ENCODE data around the gene FNDC1. TPM values are rescaled to one million over a fixed set of nuclear protein-coding genes. Genes with fewer than 3 reads are reported as not detected.

FNDC1 gene
- total and polyA plus RNA-seq, 2 donors (not counting 1 experiment from before 2014, with no cell fraction given) = not detected

GRCh38 chr6:159174263-159174969, 5.2 kb downstream of the FNDC1 start:
- Histone ChIP-seq H3K27me3 (replicated peaks in 1 of 4; ENCODE audit: control extremely low read depth in 1 of 4, control insufficient read depth in 3 of 4, insufficient read depth in 4 of 4, low read length in 3 of 4) (peaks cover 0 to 48% (median 37%) of the 10 kb centered on the region in 4 experiments), H4K20me1 (ENCODE audit: control insufficient read depth, insufficient read depth, low read length, poor library complexity, severe bottlenecking) (no peaks in the 10 kb centered on the region), H2AFZ (ENCODE audit: insufficient read depth, low read depth, low read length, poor library complexity, severe bottlenecking) (peak overlapping the region; percentile 76), H3K36me3 (replicated peaks in 1 of 2; ENCODE audit: control extremely low read depth in 1 of 2, control insufficient read depth in 1 of 2, extremely low read depth in 1 of 2, insufficient read depth in 2 of 2, low read length in 1 of 2) (no peaks in the 10 kb centered on the region), H3K4me1 (ENCODE audit: control insufficient read depth in 2 of 2, insufficient read depth in 2 of 2, low read length in 2 of 2) (peaks cover 14 to 15% of the 10 kb centered on the region in 2 donors), H3K27ac (ENCODE audit: low read length in 2 of 2) (no peak overlapping the region), H3K4me3 (ENCODE audit: control extremely low read depth in 1 of 5, extremely low read depth in 1 of 5, insufficient read depth in 1 of 5, low read depth in 2 of 5, low read length in 4 of 5) (peak overlapping the region in 3 of 5 experiments; percentile 16 to 49 (median 34)), H3K79me2 (ENCODE audit: control insufficient read depth, insufficient read depth, low read length) (no peaks in the 10 kb centered on the region), H3K9me3 (ENCODE audit: control extremely low read depth in 1 of 3, control insufficient read depth in 2 of 3, insufficient read depth in 1 of 3, low read length in 2 of 3) (peaks cover 0 to 1% (median 0%) of the 10 kb centered on the region in 3 donors), H3K4me2 (replicated peaks; ENCODE audit: low read depth, low read length, poor library complexity, severe bottlenecking) (peak overlapping the region; percentile 68), H3K9ac (ENCODE audit: low read length) (peak overlapping the region; percentile 42)
- Mint-ChIP-seq H3K4me1 (peaks cover 17% of the 10 kb centered on the region), H3K27ac (no peak overlapping the region), H3K9me3 (ENCODE audit: insufficient read depth) (no peaks in the 10 kb centered on the region), H3K4me3 (peak overlapping the region; percentile 11), H3K27me3 (peaks cover 69% of the 10 kb centered on the region)
- 4% methylated on average over 10 of the region's 19 CpGs for WGBS (ENCODE audit: insufficient coverage)
- ATAC-seq (ENCODE audit: low read depth) (peak; percentile 71), DNase-seq (peak; percentile 79)
- ChIA-PET POLR2A (no interaction called here), CTCF (interaction anchor here (0.5 to 10.3 kb wide), 18 partner anchors 9 to 1359 kb away, joined by 3 to 116 read pairs (median 4); no protein-coding TSS in a partner anchor)
- intact Hi-C loops (cut with micrococcal nuclease) = loop anchor here (5.0 to 10.0 kb wide), 2 partner anchors 770 to 1358 kb away; no protein-coding TSS in a partner anchor
- TF ChIP-seq EZH2 (IDR thresholded peaks at IDR 0.05; ENCODE audit: borderline replicate concordance, insufficient read depth, low read depth, low read length, poor library complexity, severe bottlenecking) (no peak), CTCF (IDR thresholded peaks at IDR 0.05) (peak; percentile 97)

GRCh38 chr6:159176913-159177312, 7.7 kb downstream of the FNDC1 start:
- Mint-ChIP-seq H3K27me3 (peaks cover 49% of the 10 kb centered on the region), H3K4me1 (peaks cover 6% of the 10 kb centered on the region), H3K4me3 (no peak overlapping the region), H3K9me3 (ENCODE audit: insufficient read depth) (no peaks in the 10 kb centered on the region), H3K27ac (no peak overlapping the region)
- H3K9ac ChIP-seq (ENCODE audit: low read length) = no peak overlapping the region
- H2AFZ ChIP-seq (ENCODE audit: insufficient read depth, low read depth, low read length, poor library complexity, severe bottlenecking) = no peak overlapping the region
- no peak overlapping the region for H3K4me3 ChIP-seq (ENCODE audit: control extremely low read depth in 1 of 5, extremely low read depth in 1 of 5, insufficient read depth in 1 of 5, low read depth in 2 of 5, low read length in 4 of 5)
- no peaks in the 10 kb centered on the region for H4K20me1 ChIP-seq (ENCODE audit: control insufficient read depth, insufficient read depth, low read length, poor library complexity, severe bottlenecking)
- H3K4me2 ChIP-seq (replicated peaks; ENCODE audit: low read depth, low read length, poor library complexity, severe bottlenecking) = no peak overlapping the region
- peaks cover 0 to under 1% (median 0%) of the 10 kb centered on the region in 3 donors for H3K9me3 ChIP-seq (ENCODE audit: control extremely low read depth in 1 of 3, control insufficient read depth in 2 of 3, insufficient read depth in 1 of 3, low read length in 2 of 3)
- no peaks in the 10 kb centered on the region for H3K36me3 ChIP-seq (replicated peaks in 1 of 2; ENCODE audit: control extremely low read depth in 1 of 2, control insufficient read depth in 1 of 2, extremely low read depth in 1 of 2, insufficient read depth in 2 of 2, low read length in 1 of 2)
- no peak overlapping the region for H3K27ac ChIP-seq (ENCODE audit: low read length in 2 of 2)
- DNase-seq = no peak
- TF ChIP-seq CTCF (IDR thresholded peaks at IDR 0.05) (no peak), EZH2 (IDR thresholded peaks at IDR 0.05; ENCODE audit: borderline replicate concordance, insufficient read depth, low read depth, low read length, poor library complexity, severe bottlenecking) (no peak)
- no peak for ATAC-seq (ENCODE audit: low read depth)
- H3K79me2 ChIP-seq (ENCODE audit: control insufficient read depth, insufficient read depth, low read length) = no peaks in the 10 kb centered on the region
- H3K4me1 ChIP-seq (ENCODE audit: control insufficient read depth in 2 of 2, insufficient read depth in 2 of 2, low read length in 2 of 2) = peaks cover 5 to 6% of the 10 kb centered on the region in 2 donors
- ChIA-PET CTCF (interaction anchor here (10.3 kb wide), 1 partner anchor 479 kb away, joined by 116 read pairs; no protein-coding TSS in a partner anchor), POLR2A (no interaction called here)
- intact Hi-C loops (cut with micrococcal nuclease) = loop anchor here (10.0 kb wide), 1 partner anchor 768 kb away; no protein-coding TSS in a partner anchor
- 100% methylated on average over 4 of the region's 4 CpGs for WGBS (ENCODE audit: insufficient coverage)
- H3K27me3 ChIP-seq (replicated peaks in 1 of 4; ENCODE audit: control extremely low read depth in 1 of 4, control insufficient read depth in 3 of 4, insufficient read depth in 4 of 4, low read length in 3 of 4) = peaks cover 0 to 25% (median 19%) of the 10 kb centered on the region in 4 experiments

Data from B cell (primary cell).